Islet precursor cell (in vitro differentiated cells): ENCODE measurements around the gene PRR23B.

Source experiments
- DNase-seq: peaks from one replicate; pipeline ENCODE4 v3.0.0-alpha.2; 2018

Gene PRR23B

DNA sequence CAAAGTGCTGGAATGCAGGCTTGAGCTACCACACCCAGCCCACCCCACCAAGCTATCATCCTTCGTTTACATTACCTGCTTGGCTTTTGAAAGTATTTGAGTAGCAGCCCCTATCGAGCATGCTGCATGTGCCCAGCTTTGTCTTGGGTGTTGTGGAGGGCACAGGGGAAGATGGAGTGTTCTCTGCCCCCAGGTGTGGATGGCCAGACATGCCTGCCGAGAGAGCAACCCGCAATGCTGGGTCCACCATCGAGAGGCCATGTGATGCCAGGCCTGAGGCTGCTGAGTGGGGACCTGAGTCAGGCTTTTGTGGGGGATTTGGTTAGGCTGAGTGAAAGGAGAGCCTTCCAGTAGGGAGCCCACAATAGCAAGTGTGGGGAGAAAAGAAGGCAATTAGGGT lies 47.8 kb downstream of the PRR23B start:
- no peak for DNase-seq

DNA sequence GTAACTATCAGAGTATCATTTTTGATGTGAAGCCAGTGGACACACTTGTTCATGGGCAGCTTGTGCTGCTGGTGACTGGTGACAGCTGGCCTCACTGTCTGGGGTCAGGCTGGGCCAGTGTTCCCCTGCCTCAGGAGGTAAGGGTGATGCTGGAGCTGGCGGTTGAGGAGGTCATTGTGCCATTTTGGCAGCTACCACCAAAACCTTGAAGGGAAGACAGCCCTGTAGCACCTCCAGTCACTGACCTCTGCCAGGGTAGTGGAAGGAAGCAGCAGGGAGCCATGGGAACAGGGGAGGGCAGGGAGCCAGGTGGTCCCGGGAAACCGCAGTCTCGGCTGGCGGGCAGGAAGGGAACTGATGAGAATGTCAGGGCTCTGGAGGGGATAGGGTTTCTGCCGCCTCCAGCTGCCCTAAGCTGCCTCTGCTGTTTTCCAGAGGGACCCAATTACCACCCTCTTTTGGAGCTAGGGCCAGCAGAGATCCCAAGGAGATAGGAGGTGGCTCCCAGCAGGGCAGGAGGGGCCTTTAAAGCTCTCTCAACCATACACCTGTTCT lies 48.9 kb downstream of the PRR23B start:
- DNase-seq: no peak
